ENCODE measurements around the gene CDRT4. TPM values are rescaled to one million over a fixed set of nuclear protein-coding genes. Genes with fewer than 3 reads are reported as not detected.

Gene CDRT4
- polyA plus RNA-seq, 1 of the 3 experiments (the other 2 are of a cell fraction), result 4.6 TPM

- TF ChIP-seq, protein P1, sequence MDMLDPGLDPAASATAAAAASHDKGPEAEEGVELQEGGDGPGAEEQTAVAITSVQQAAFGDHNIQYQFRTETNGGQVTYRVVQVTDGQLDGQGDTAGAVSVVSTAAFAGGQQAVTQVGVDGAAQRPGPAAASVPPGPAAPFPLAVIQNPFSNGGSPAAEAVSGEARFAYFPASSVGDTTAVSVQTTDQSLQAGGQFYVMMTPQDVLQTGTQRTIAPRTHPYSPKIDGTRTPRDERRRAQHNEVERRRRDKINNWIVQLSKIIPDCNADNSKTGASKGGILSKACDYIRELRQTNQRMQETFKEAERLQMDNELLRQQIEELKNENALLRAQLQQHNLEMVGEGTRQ (IDR thresholded peaks at IDR 0.05; ENCODE audit: borderline replicate concordance, low read depth, low read length), result no peak
- TF ChIP-seq, protein P2, sequence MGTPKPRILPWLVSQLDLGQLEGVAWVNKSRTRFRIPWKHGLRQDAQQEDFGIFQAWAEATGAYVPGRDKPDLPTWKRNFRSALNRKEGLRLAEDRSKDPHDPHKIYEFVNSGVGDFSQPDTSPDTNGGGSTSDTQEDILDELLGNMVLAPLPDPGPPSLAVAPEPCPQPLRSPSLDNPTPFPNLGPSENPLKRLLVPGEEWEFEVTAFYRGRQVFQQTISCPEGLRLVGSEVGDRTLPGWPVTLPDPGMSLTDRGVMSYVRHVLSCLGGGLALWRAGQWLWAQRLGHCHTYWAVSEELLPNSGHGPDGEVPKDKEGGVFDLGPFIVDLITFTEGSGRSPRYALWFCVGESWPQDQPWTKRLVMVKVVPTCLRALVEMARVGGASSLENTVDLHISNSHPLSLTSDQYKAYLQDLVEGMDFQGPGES (IDR thresholded peaks at IDR 0.05; ENCODE audit: low read depth, low read length), result no peak
- TF ChIP-seq YY1 (IDR thresholded peaks at IDR 0.05; ENCODE audit: low read depth) (no peak), ELF1 (IDR thresholded peaks at IDR 0.05) (no peak), TAF1 (IDR thresholded peaks at IDR 0.05; ENCODE audit: borderline replicate concordance, low read depth, low read length) (no peak), RCOR1 (IDR thresholded peaks at IDR 0.05; ENCODE audit: low read length) (no peak)
Observed at GRCh38 chr17:15466131-15466530, 1.3 kb downstream of the CDRT4 start (continued).

- no peak overlapping the region for H3K4me3 ChIP-seq (ENCODE audit: low read depth in 2 of 2, low read length in 1 of 2)
- H4K20me1 ChIP-seq (ENCODE audit: insufficient read depth), result no peaks in the 10 kb centered on the region
- no peaks in the 10 kb centered on the region for H3K27me3 ChIP-seq (ENCODE audit: insufficient read depth)
- H3F3A ChIP-seq (replicated peaks; ENCODE audit: insufficient read depth), result peaks cover 6% of the 10 kb centered on the region
- no peak overlapping the region for H2AFZ ChIP-seq (ENCODE audit: low read depth)
- no peak overlapping the region for H3K4me2 ChIP-seq
- no peak for TF ChIP-seq RXRA (IDR thresholded peaks at IDR 0.05; ENCODE audit: borderline replicate concordance, low read depth)
- TF ChIP-seq TEAD4 (IDR thresholded peaks at IDR 0.05; ENCODE audit: borderline replicate concordance, insufficient read depth), result no peak
- TF ChIP-seq MEF2A (IDR thresholded peaks at IDR 0.05; ENCODE audit: borderline replicate concordance, low read depth), result no peak
- no peak for TF ChIP-seq GABPA (IDR thresholded peaks at IDR 0.05; ENCODE audit: low read depth)
- TF ChIP-seq RCOR1 (IDR thresholded peaks at IDR 0.05; ENCODE audit: low read length), result no peak
- TF ChIP-seq RFX5 (IDR thresholded peaks at IDR 0.05; ENCODE audit: low read length), result no peak
- TF ChIP-seq EZH2phosphoT487 (IDR thresholded peaks at IDR 0.05; ENCODE audit: borderline replicate concordance, low read depth), result no peak
- no peak for TF ChIP-seq PBX3 (IDR thresholded peaks at IDR 0.05)
- no peak for TF ChIP-seq MAX (IDR thresholded peaks at IDR 0.05; ENCODE audit: low read depth)
- no peak for TF ChIP-seq ELF1 (IDR thresholded peaks at IDR 0.05)
- no peak for TF ChIP-seq JUND (IDR thresholded peaks at IDR 0.05)
- TF ChIP-seq, protein P3, sequence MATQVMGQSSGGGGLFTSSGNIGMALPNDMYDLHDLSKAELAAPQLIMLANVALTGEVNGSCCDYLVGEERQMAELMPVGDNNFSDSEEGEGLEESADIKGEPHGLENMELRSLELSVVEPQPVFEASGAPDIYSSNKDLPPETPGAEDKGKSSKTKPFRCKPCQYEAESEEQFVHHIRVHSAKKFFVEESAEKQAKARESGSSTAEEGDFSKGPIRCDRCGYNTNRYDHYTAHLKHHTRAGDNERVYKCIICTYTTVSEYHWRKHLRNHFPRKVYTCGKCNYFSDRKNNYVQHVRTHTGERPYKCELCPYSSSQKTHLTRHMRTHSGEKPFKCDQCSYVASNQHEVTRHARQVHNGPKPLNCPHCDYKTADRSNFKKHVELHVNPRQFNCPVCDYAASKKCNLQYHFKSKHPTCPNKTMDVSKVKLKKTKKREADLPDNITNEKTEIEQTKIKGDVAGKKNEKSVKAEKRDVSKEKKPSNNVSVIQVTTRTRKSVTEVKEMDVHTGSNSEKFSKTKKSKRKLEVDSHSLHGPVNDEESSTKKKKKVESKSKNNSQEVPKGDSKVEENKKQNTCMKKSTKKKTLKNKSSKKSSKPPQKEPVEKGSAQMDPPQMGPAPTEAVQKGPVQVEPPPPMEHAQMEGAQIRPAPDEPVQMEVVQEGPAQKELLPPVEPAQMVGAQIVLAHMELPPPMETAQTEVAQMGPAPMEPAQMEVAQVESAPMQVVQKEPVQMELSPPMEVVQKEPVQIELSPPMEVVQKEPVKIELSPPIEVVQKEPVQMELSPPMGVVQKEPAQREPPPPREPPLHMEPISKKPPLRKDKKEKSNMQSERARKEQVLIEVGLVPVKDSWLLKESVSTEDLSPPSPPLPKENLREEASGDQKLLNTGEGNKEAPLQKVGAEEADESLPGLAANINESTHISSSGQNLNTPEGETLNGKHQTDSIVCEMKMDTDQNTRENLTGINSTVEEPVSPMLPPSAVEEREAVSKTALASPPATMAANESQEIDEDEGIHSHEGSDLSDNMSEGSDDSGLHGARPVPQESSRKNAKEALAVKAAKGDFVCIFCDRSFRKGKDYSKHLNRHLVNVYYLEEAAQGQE (IDR thresholded peaks at IDR 0.05; ENCODE audit: low read depth, low read length), result no peak
- TF ChIP-seq POLR2AphosphoS5 (IDR thresholded peaks at IDR 0.05; ENCODE audit: low read depth, low read length), result no peak
- TF ChIP-seq NFIC (IDR thresholded peaks at IDR 0.05; ENCODE audit: borderline replicate concordance), result no peak
- TF ChIP-seq FOXJ3 (CRISPR knock-in tag; IDR thresholded peaks at IDR 0.05), result no peak
- TF ChIP-seq TAF1 (IDR thresholded peaks at IDR 0.05; ENCODE audit: borderline replicate concordance, low read depth, low read length), result no peak
- DNase-seq, result no peak
- WGBS (ENCODE audit: low lambda C conversion rate), result 97% methylated on average over 2 of the region's 2 CpGs
- no peaks in the 10 kb centered on the region for H3K9me3 ChIP-seq
- H3K9ac ChIP-seq, result no peak overlapping the region
- no peaks in the 10 kb centered on the region for H3K9me2 ChIP-seq
- H3K36me3 ChIP-seq (replicated peaks in 1 of 2; ENCODE audit: control insufficient read depth in 1 of 2, insufficient read depth in 2 of 2, low read length in 1 of 2), result no peaks in the 10 kb centered on the region
- CTCF ChIA-PET, result interaction anchor here (1.5 kb wide), 1 partner anchor 38 kb away, joined by 7 read pairs; no protein-coding TSS in a partner anchor
- H3K4me1 ChIP-seq (ENCODE audit: control insufficient read depth in 1 of 2, insufficient read depth in 2 of 2, low read depth in 1 of 2, low read length in 1 of 2), result peaks cover 19 to 29% of the 10 kb centered on the region in 2 experiments; a peak in 1 of 4 replicates
- POLR2A ChIA-PET, result no interaction called here
- no peaks in the 10 kb centered on the region for H3K79me2 ChIP-seq (ENCODE audit: insufficient read depth)
- H3K27ac ChIP-seq (ENCODE audit: low read depth in 2 of 2, low read length in 1 of 2), result no peak overlapping the region
Observed at GRCh38 chr17:15465045-15465701, 2.2 kb downstream of the CDRT4 start.

All from SK-N-SH (cell line).